Sigmoid colon (tissue), 4 donors: ENCODE measurements around the gene ADAMTS14.

Experiments used
- CTCF ChIP-seq, 4 experiments: fragments of 450-650 bp in 3 of 4; fragments of 200-600 bp in 1 of 4; IDR thresholded peaks; one replicate each; pipeline ENCODE4 v1.5.1; 2016 to 2019; ENCODE audit warnings: antibody characterized with exemption in 4 of 4, mild to moderate bottlenecking in 3 of 4, moderate library complexity in 2 of 4
- EP300 ChIP-seq, 4 donors: sonication (generic); formaldehyde crosslinking; IDR thresholded peaks; one replicate each; pipeline ENCODE4 v1.6.1; 2017; ENCODE audit warnings: antibody characterized with exemption in 4 of 4
- POLR2A ChIP-seq, 2 donors: fragments of 450-650 bp; IDR thresholded peaks; one replicate each; pipeline ENCODE4 v1.6.1; 2016; ENCODE audit warnings: antibody characterized with exemption in 2 of 2, mild to moderate bottlenecking in 2 of 2, moderate library complexity in 2 of 2

- TF ChIP-seq CTCF (IDR thresholded peaks at IDR 0.05) (no peak), POLR2A (IDR thresholded peaks at IDR 0.05) (no peak), EP300 (IDR thresholded peaks at IDR 0.05) (no peak)
These were observed 38.3 kb upstream of the ADAMTS14 start for GRCh38 chr10:70634011-70634410.
